GM13976 (cell line): ENCODE measurements around the gene GRAMD4.

Experiments
- DNase-seq: peaks from one replicate; pipeline ENCODE4 v3.0.0; 2012; ENCODE audit warnings: low spot score
- in situ Hi-C: fragments of 300-500 bp; cut with MboI; formaldehyde crosslinking; loops from one replicate; pipeline ENCODE4 v1.12.0; 2022; ENCODE audit warnings: low sequenced_read_pairs, mixed read lengths, inconsistent platforms; ENCODE audit not compliant: unreplicated experiment
- TF ChIP-seq, protein P1 (sequence below): IDR thresholded peaks from 2 replicates; pipeline ENCODE4 v1.5.1; 2012; ENCODE audit warnings: borderline replicate concordance, mild to moderate bottlenecking; ENCODE audit not compliant: insufficient read depth; ENCODE audit errors: extremely low read depth, missing control alignments, control extremely low read depth

The GRAMD4 gene

DNA sequence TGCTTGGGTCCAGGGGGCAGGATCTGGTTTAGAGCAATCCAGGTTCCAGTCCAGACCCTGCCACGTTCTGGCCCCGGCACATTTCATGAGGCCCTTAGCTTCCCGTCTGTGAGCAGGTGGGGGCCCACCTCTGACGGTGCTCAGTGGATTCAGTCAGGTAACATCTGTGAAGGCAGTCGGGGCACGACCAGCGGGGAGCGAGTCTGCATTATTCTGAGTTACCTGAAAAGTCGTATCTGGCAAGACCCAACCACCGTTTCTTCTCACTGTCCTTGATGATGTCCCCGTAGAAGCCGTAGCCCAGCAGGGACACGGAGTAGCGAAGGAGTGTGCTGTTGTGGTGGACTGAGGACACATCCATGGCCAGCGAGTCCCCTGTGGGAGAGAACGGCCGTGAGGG is 78.9 kb downstream of the GRAMD4 start:
- no peak for DNase-seq
- in situ Hi-C loops: no loop called here
- TF ChIP-seq, protein P1, sequence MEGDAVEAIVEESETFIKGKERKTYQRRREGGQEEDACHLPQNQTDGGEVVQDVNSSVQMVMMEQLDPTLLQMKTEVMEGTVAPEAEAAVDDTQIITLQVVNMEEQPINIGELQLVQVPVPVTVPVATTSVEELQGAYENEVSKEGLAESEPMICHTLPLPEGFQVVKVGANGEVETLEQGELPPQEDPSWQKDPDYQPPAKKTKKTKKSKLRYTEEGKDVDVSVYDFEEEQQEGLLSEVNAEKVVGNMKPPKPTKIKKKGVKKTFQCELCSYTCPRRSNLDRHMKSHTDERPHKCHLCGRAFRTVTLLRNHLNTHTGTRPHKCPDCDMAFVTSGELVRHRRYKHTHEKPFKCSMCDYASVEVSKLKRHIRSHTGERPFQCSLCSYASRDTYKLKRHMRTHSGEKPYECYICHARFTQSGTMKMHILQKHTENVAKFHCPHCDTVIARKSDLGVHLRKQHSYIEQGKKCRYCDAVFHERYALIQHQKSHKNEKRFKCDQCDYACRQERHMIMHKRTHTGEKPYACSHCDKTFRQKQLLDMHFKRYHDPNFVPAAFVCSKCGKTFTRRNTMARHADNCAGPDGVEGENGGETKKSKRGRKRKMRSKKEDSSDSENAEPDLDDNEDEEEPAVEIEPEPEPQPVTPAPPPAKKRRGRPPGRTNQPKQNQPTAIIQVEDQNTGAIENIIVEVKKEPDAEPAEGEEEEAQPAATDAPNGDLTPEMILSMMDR: no peak

- TF ChIP-seq, protein P1: no peak
- in situ Hi-C loops: no loop called here
- DNase-seq: no peak
These were observed 81.1 kb downstream of the GRAMD4 start for GRCh38 chr22:46701262-46701661.

GRCh38 chr22:46703171-46703995 is 83.2 kb downstream of the GRAMD4 start:
- no peak for DNase-seq
- TF ChIP-seq, protein P1: no peak
- in situ Hi-C loops: no loop called here

DNA sequence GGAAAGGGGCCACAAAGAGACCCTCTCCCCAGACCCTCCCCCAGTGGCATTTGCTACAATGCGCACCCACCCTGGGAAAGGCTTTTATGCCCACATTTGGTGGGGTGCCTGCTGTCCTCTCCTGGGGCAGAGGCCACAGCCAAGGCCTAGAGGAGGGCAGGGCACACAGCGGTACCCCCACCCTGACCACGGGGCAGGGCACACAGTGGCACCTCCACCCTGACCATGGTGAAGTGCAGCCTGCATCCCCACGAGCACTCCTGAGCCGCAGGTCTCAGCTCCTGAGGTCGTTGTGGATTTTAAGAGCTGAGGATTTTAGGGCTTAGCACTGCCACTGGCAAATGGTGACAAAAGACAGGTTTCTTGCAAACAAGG is 83.8 kb downstream of the GRAMD4 start:
- in situ Hi-C loops: no loop called here

GRCh38 chr22:46706060-46706459 is 85.9 kb downstream of the GRAMD4 start:
- no peak for DNase-seq
- TF ChIP-seq, protein P1: no peak
- in situ Hi-C loops: no loop called here

More for the DNA sequence above, 83.8 kb downstream of the GRAMD4 start:
- no peak for DNase-seq
- TF ChIP-seq, protein P1: no peak

DNA sequence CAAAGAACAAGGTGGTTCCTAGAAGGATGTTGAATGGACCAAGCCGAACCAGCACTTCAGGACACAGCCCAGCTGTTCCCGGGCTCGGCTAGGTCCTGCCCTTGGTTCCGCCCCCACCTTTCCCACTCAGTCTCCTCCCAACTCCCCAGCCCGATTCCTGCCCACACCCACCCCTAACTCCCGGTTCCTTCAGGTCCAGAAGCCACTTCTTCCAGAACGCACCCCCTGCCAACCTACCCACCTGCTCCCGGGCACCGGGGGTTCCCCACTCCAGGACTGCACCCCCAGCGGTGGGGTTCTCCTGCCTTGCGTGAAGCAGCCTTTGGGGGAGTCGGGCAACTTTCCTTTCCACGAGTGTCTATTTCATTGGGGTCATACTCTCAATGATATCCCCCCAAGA is 87.1 kb downstream of the GRAMD4 start:
- TF ChIP-seq, protein P1: no peak
- in situ Hi-C loops: no loop called here
- DNase-seq: no peak
